ENCODE data around the gene DPEP2.

GRCh38 chr16:67951485-67951884 lies 47.8 kb downstream of the DPEP2 start:
- no peak for TF ChIP-seq POLR2A (IDR thresholded peaks at IDR 0.05; ENCODE audit: low read depth, low read length)
- TF ChIP-seq POLR2AphosphoS5 (IDR thresholded peaks at IDR 0.05; ENCODE audit: low read depth, low read length): no peak
- TF ChIP-seq PAX5 (IDR thresholded peaks at IDR 0.05; ENCODE audit: insufficient read depth, low read length, severe bottlenecking): no peak
- no peak for TF ChIP-seq SPI1 (IDR thresholded peaks at IDR 0.05; ENCODE audit: low read depth, low read length)

Measured in GM12891 (cell line).